GM18498 (cell line): ENCODE measurements around the gene GALNT1.

Experiments
- ATAC-seq: cut with Tn5 transposase; IDR thresholded peaks from one replicate; pipeline ENCODE4 v1.9.1; 2021; ENCODE audit warnings: mild to moderate bottlenecking, moderate library complexity; ENCODE audit not compliant: unreplicated experiment

GALNT1 gene

DNA sequence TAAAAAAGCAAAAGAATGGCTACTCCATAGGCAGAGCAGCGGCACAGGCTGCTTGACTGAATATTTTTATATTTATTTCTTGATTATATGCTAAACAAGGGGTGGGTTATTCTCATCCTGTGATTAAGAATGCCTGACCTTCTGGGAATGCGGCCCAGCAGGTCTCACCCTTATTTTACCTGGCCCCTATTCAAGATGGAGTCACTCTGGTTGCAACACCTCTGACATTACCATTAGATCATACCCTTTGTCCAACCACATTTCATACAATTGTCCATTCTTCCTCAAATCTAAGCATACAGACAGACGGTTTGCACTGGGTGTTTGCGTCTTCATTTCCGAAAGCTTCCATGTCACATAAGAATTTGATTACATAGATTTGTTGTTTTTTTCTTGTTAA, 168.2 kb downstream of the GALNT1 start:
- no peak for ATAC-seq

GRCh38 chr18:35750929-35751328, 169.4 kb downstream of the GALNT1 start:
- no peak for ATAC-seq

DNA sequence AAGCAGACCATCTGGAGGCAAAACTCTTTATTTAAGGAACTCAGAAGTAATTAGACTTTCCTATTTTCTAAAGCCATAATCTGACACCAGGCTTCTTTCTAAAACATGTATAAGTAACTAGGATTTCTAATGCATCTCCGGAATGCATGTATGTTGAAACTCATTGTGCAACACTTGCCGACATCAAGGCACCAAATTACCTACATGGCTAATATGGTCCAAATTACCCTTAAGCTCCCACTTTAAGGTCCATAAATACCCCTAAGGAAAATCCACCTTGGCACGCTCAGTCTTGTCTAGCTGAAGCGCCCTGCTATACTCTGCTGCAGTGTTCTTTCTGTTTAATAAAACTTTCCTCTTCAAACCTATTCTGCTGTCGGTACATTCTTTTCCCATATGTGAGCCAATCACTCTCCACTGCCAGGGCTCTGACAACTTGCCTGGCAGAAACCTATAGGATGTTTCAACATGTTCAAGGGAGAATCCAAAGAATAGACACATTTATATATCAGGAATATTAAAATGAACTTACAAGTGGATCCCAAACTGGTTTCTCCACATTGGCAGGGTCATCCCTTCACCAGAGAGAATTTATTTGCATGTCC, 171.9 kb downstream of the GALNT1 start:
- ATAC-seq, result no peak

DNA sequence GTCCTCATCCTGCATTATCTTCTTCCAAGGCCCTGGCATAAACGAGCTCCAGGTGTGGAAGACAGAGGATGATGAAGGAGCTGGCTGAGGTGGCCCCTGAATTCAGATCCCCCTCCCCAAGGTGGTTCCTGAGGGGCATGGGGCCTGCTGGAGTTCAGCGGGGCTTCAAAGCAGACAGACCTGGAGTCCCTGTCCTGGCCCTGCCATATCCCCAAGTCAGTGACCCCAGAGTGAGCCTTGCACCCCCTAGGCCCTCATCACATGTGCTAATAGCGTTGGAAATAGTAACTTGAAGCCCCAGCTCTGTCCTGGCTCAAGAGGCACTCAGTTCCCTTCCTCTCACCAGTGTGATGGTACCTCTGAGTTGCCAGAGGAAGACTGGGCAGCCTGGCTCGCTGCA, 172.9 kb downstream of the GALNT1 start:
- ATAC-seq, result no peak

GRCh38 chr18:35755369-35755768, 173.8 kb downstream of the GALNT1 start:
- no peak for ATAC-seq

- peak; percentile 73 for ATAC-seq
Observed at GRCh38 chr18:35756506-35757117, 175.1 kb downstream of the GALNT1 start.
